ACC112 (cell line): Measurements from ENCODE around the gene HCST.

Experiments used
- H2AFZ ChIP-seq: fragments of 200-600 bp; sonication (generic); one replicate; pipeline ENCODE4 v1.6.0; 2017; ENCODE audit warnings: antibody characterized with exemption, low read length; ENCODE audit not compliant: unreplicated experiment
- H3K27ac ChIP-seq: fragments of 200-600 bp; sonication (generic); 2 replicates; pipeline ENCODE4 v1.5.1; 2014; ENCODE audit warnings: low read depth, mild to moderate bottlenecking, antibody characterized with exemption, low read length, moderate library complexity
- H3K27me3 ChIP-seq: fragments of 200-600 bp; sonication (generic); 2 replicates; pipeline ENCODE4 v1.6.1; 2014; ENCODE audit warnings: mild to moderate bottlenecking, antibody characterized with exemption, low read length, moderate library complexity, mixed read lengths; ENCODE audit not compliant: insufficient read depth
- H3K36me3 ChIP-seq: fragments of 200-600 bp; sonication (generic); 2 replicates; pipeline ENCODE4 v1.6.1; 2016; ENCODE audit warnings: mild to moderate bottlenecking, antibody characterized with exemption, low read length, moderate library complexity, mixed read lengths; ENCODE audit not compliant: insufficient read depth
- H3K4me1 ChIP-seq: fragments of 200-600 bp; sonication (generic); one replicate; pipeline ENCODE4 v1.6.1; 2016; ENCODE audit warnings: low read length, mixed read lengths; ENCODE audit not compliant: insufficient read depth, unreplicated experiment, control insufficient read depth
- H3K4me3 ChIP-seq: fragments of 200-600 bp; sonication (generic); 2 replicates; pipeline ENCODE4 v1.5.1; 2014; ENCODE audit warnings: mild to moderate bottlenecking, low read depth, low read length
- H3K79me2 ChIP-seq: fragments of 200-600 bp; sonication (generic); one replicate; pipeline ENCODE4 v1.6.0; 2016; ENCODE audit warnings: low read length; ENCODE audit not compliant: control insufficient read depth, unreplicated experiment, insufficient read depth

The HCST gene

DNA sequence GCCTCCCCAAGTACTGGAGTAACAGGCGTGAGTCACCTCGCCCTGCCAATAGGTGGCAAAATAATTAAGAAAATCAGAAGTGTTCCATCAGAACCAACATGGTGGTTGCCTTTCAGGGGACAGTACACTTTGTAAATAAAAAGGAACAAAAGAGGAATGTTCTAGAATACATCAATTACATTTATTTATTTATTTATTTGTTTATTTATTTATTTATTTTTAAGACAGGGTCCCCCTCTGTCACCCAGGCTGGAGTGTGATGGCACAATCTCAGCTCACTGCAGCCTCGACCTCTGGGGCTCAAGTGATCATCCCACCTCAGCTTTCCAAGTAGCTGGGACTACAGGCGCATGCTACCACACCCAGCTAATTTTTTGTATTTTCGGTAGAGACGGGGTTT, 18.7 kb downstream of the HCST start:
- Histone ChIP-seq H3K79me2 (no peaks in the 10 kb centered on the region), H3K27ac (no peak overlapping the region), H3K36me3 (no peaks in the 10 kb centered on the region), H2AFZ (no peak overlapping the region), H3K27me3 (peaks cover 19% of the 10 kb centered on the region), H3K4me3 (no peak overlapping the region), H3K4me1 (no peaks in the 10 kb centered on the region)

GRCh38 chr19:35925501-35925900, 23.2 kb downstream of the HCST start:
- Histone ChIP-seq H3K4me3 (no peak overlapping the region), H3K27ac (no peak overlapping the region), H3K36me3 (no peaks in the 10 kb centered on the region), H3K27me3 (peaks cover 20% of the 10 kb centered on the region), H3K4me1 (no peaks in the 10 kb centered on the region), H3K79me2 (no peaks in the 10 kb centered on the region), H2AFZ (no peak overlapping the region)

DNA sequence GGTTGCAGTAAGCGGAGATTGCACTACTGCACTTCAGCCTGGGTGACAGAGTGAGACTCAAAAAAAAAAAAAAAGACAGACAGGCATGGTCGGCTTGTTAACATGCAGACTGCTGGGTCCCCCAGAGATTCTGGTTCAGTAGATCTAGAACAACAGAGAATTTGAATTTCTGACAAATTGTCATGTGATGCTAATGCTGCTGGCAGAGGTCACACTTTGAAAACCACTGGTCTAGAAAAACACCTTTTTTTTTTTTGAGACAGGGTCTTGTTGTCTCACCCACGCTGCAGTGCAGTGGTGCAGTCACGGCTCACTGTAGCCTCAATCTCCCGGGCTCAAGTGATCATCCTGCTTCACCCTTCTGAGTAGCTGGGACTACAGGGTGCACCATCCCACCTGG, 26.2 kb downstream of the HCST start:
- no peaks in the 10 kb centered on the region for H3K36me3 ChIP-seq
- no peak overlapping the region for H2AFZ ChIP-seq
- H3K4me1 ChIP-seq: no peaks in the 10 kb centered on the region
- H3K27me3 ChIP-seq: peaks cover 18% of the 10 kb centered on the region
- H3K79me2 ChIP-seq: no peaks in the 10 kb centered on the region
- no peak overlapping the region for H3K4me3 ChIP-seq
- H3K27ac ChIP-seq: no peak overlapping the region

DNA sequence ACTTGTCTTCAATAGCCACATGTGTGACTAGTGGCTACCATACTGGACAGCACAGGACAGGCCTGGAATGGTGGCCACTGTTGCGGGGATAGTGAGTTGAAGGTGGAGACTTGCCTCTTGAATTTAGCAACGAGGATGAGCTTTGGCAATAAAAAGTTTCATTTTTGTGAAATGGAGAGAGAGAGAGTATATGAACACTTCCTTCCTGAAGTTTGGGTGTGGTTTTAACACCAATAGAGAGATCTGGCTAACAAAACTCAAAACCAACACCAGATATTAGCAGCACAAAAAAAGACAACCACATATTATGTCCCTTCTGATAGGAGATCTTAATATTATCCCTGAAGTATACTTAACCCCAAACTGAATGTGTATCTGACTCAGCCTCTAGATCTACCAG, 27.5 kb downstream of the HCST start:
- no peaks in the 10 kb centered on the region for H3K4me1 ChIP-seq
- no peaks in the 10 kb centered on the region for H3K79me2 ChIP-seq
- no peak overlapping the region for H3K4me3 ChIP-seq
- H3K27ac ChIP-seq: no peak overlapping the region
- no peak overlapping the region for H2AFZ ChIP-seq
- no peaks in the 10 kb centered on the region for H3K36me3 ChIP-seq
- H3K27me3 ChIP-seq: peaks cover 12% of the 10 kb centered on the region

- no peaks in the 10 kb centered on the region for H3K36me3 ChIP-seq
- H3K4me3 ChIP-seq: peak overlapping the region; percentile 61
- peak overlapping the region; percentile 53 for H2AFZ ChIP-seq
- no peaks in the 10 kb centered on the region for H3K27me3 ChIP-seq
- no peaks in the 10 kb centered on the region for H3K79me2 ChIP-seq
- no peak overlapping the region for H3K27ac ChIP-seq
- no peaks in the 10 kb centered on the region for H3K4me1 ChIP-seq
Observed at GRCh38 chr19:35931161-35931873, 29.0 kb downstream of the HCST start.

GRCh38 chr19:35931874-35932202, 29.5 kb downstream of the HCST start:
- Histone ChIP-seq H3K27me3 (no peaks in the 10 kb centered on the region), H2AFZ (no peak overlapping the region), H3K4me3 (no peak overlapping the region), H3K79me2 (no peaks in the 10 kb centered on the region), H3K4me1 (no peaks in the 10 kb centered on the region), H3K27ac (no peak overlapping the region), H3K36me3 (no peaks in the 10 kb centered on the region)

DNA sequence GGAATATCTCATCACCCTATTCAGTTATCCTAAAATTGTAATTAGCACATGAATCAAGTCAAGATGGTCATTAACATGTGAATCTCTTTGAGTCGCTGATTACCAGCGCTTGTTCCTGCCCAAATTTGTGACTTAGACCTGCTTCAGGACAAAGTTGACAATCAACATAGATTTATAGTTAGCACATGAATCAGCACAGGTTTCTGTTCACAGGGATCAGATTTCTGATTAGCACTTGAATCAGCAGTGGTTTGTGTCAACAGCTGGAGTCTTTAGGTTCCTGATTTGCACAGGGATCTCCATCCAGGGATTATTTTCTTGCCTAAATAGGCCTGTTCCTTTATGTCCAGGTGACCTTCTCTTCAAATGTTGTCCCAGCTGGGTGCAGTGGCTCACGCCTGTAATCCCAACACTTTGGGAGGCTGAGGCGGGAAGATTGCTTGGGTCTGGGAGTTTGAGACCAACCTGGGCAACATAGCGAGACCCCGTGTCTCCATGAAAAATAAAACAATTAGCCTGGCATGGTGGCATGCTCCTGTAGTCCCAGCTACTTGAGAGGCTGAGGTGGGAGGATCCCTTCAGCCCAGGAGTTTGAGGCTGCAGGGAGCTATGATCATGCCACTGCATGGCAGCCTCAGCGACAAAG, 30.1 kb downstream of the HCST start:
- Histone ChIP-seq H2AFZ (no peak overlapping the region), H3K27ac (no peak overlapping the region), H3K4me3 (no peak overlapping the region), H3K79me2 (no peaks in the 10 kb centered on the region), H3K36me3 (no peaks in the 10 kb centered on the region), H3K4me1 (no peaks in the 10 kb centered on the region), H3K27me3 (no peaks in the 10 kb centered on the region)

DNA sequence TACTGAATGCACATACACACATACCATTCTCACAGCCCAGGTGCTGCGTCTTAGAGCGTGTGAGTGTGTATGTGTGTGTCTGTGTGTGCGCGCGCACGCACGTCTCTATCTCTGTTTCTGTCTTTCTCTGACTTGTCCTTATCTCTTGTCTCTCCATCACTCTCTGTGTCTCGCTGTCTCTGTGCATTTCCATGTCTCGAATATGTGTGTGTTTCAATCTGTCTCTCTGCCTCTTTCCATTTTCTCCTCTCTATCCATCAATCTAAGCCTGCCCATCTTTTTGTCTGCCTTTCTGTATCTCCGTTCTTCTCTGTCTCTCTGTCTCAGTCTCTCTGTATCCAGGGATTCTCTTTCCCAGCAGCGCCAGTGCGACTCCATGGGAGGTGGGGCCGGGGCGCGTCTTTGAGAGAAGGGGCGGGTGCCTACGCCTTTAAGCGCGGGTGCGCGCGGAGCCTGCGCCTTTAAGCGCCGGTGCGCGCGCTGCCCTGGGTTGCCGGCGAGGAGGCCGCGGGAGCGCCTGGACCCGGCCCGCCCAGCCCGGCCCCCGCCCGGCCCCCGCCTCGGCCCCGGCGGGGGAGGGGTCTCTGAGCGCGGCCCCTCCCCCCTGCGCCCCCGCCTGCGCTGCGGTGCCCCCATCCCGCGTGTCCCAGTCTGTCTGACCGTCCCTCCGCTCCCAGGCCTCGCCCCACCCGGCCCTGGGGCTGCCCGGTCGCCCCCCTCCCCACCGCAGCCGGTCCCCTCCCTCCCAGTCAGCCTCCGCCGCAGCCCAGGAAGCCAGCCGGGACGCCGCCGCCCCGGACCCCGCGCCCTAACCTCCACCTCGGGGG, 33.8 kb downstream of the HCST start, which contains the start of gene LRFN3:
TSS of gene LRFN3 (plus strand) at position 464 of the 827 bp plus-strand sequence. CDS start 3,052 bp downstream, outside the sequence.
- H3K4me3 ChIP-seq: peak within 1 kb of the TSS; percentile 77
- H3K36me3 ChIP-seq: no peaks in the 10 kb centered on the region

DNA sequence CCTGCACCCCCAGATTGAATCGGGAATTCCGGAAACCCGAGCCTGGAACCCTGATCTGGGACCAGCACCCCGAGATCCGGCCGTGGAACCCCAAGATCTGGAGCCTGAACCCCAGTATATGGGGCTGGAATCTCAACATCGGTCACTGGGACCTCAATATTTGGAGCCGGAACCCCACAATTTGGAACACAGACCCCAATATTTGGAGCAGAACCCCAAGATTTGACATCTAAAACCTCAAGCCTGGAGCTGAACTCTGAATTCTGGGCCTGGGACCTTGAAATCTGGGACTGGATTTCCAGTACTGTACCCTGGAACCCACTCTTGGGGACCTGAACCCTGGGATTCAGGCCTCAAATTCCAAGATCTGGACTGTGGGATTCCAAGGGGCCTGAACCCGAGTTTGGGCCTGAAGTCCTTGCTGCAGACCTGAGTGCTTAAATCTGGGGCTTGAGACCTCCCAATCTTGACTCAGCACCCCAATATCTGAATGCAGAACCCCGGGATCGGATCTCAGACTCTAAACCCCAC, 34.5 kb downstream of the HCST start:
- Histone ChIP-seq H3K4me1 (no peaks in the 10 kb centered on the region), H3K4me3 (peak overlapping the region; percentile 77), H3K79me2 (no peaks in the 10 kb centered on the region), H3K36me3 (no peaks in the 10 kb centered on the region), H3K27me3 (no peaks in the 10 kb centered on the region), H3K27ac (no peak overlapping the region), H2AFZ (no peak overlapping the region)

More for the DNA sequence above, 33.8 kb downstream of the HCST start, which contains the start of gene LRFN3:
- Histone ChIP-seq H2AFZ (peak within 1 kb of the TSS; percentile 73), H3K4me1 (no peaks in the 10 kb centered on the region), H3K27me3 (no peaks in the 10 kb centered on the region), H3K27ac (no peak within 1 kb of the TSS), H3K79me2 (no peaks in the 10 kb centered on the region)

- H3K4me1 ChIP-seq: no peaks in the 10 kb centered on the region
- no peaks in the 10 kb centered on the region for H3K79me2 ChIP-seq
- no peaks in the 10 kb centered on the region for H3K36me3 ChIP-seq
- H2AFZ ChIP-seq: no peak overlapping the region
- H3K27me3 ChIP-seq: no peaks in the 10 kb centered on the region
- no peak overlapping the region for H3K27ac ChIP-seq
- H3K4me3 ChIP-seq: peak overlapping the region; percentile 77
Observed at GRCh38 chr19:35937345-35938281, 35.3 kb downstream of the HCST start.
